ENCODE data around the gene TMEM14B.

The TMEM14B gene

GRCh38 chr6:10759312-10759839, 11.8 kb downstream of the TMEM14B start:
- ATAC-seq: peak; percentile 86
- no peak for TF ChIP-seq ZFP30 (CRISPR knock-in tag; IDR thresholded peaks at IDR 0.05)
- peak; percentile 10; the same call in 1 of the 2 replicates for TF ChIP-seq ISL1 (CRISPR knock-in tag; IDR thresholded peaks at IDR 0.05)
- no peak for TF ChIP-seq PATZ1 (CRISPR knock-in tag; IDR thresholded peaks at IDR 0.05; ENCODE audit: borderline replicate concordance)

- peak; percentile 70 for ATAC-seq
- no peak for TF ChIP-seq ZFP30 (CRISPR knock-in tag; IDR thresholded peaks at IDR 0.05)
- TF ChIP-seq ZNF8 (CRISPR knock-in tag; IDR thresholded peaks at IDR 0.05): no peak
- TF ChIP-seq POU6F1 (CRISPR knock-in tag; IDR thresholded peaks at IDR 0.05; ENCODE audit: borderline replicate concordance, low read depth): no peak
- no peak for TF ChIP-seq PPARA (CRISPR knock-in tag; IDR thresholded peaks at IDR 0.05; ENCODE audit: borderline replicate concordance)
- TF ChIP-seq TOX (CRISPR knock-in tag; IDR thresholded peaks at IDR 0.05; ENCODE audit: borderline replicate concordance): no peak
- TF ChIP-seq ZFP3 (CRISPR knock-in tag; IDR thresholded peaks at IDR 0.05): no peak
- no peak for TF ChIP-seq CREB5 (CRISPR knock-in tag; IDR thresholded peaks at IDR 0.05; ENCODE audit: low read depth)
- TF ChIP-seq ISL1 (CRISPR knock-in tag; IDR thresholded peaks at IDR 0.05): no peak
- no peak for TF ChIP-seq ZNF70 (CRISPR knock-in tag; IDR thresholded peaks at IDR 0.05)
- no peak for TF ChIP-seq ZC3H10 (CRISPR knock-in tag; IDR thresholded peaks at IDR 0.05)
- no peak for TF ChIP-seq SNAI2 (CRISPR knock-in tag; IDR thresholded peaks at IDR 0.05)
- TF ChIP-seq ESRRG (CRISPR knock-in tag; IDR thresholded peaks at IDR 0.05): no peak
- no peak for TF ChIP-seq ZNF565 (CRISPR knock-in tag; conservative IDR thresholded peaks at IDR 0.05; ENCODE audit: low read depth)
- TF ChIP-seq RARB (CRISPR knock-in tag; IDR thresholded peaks at IDR 0.05): no peak
- no peak for TF ChIP-seq PATZ1 (CRISPR knock-in tag; IDR thresholded peaks at IDR 0.05; ENCODE audit: borderline replicate concordance)
- TF ChIP-seq CSDC2 (CRISPR knock-in tag; IDR thresholded peaks at IDR 0.05): no peak
- no peak for TF ChIP-seq ARNTL (CRISPR knock-in tag; IDR thresholded peaks at IDR 0.05; ENCODE audit: borderline replicate concordance, low read depth)
- no peak for TF ChIP-seq TCF4 (CRISPR knock-in tag; IDR thresholded peaks at IDR 0.05; ENCODE audit: borderline replicate concordance)
- no peak for TF ChIP-seq OSR1 (CRISPR knock-in tag; IDR thresholded peaks at IDR 0.05)
- no peak for TF ChIP-seq GLIS3 (CRISPR knock-in tag; IDR thresholded peaks at IDR 0.05)
Observed at GRCh38 chr6:10759884-10760329, 12.3 kb downstream of the TMEM14B start.

- TF ChIP-seq TOX (CRISPR knock-in tag; IDR thresholded peaks at IDR 0.05; ENCODE audit: borderline replicate concordance) (no peak), ISL1 (CRISPR knock-in tag; IDR thresholded peaks at IDR 0.05) (no peak), OSR1 (CRISPR knock-in tag; IDR thresholded peaks at IDR 0.05) (no peak), CSDC2 (CRISPR knock-in tag; IDR thresholded peaks at IDR 0.05) (no peak), PATZ1 (CRISPR knock-in tag; IDR thresholded peaks at IDR 0.05; ENCODE audit: borderline replicate concordance) (no peak), TSHZ2 (CRISPR knock-in tag; IDR thresholded peaks at IDR 0.05) (no peak), ZFP3 (CRISPR knock-in tag; IDR thresholded peaks at IDR 0.05) (no peak), GLIS3 (CRISPR knock-in tag; IDR thresholded peaks at IDR 0.05) (no peak), ESRRG (CRISPR knock-in tag; IDR thresholded peaks at IDR 0.05) (no peak), TCF4 (CRISPR knock-in tag; IDR thresholded peaks at IDR 0.05; ENCODE audit: borderline replicate concordance) (no peak), ZFP30 (CRISPR knock-in tag; IDR thresholded peaks at IDR 0.05) (no peak), PPARA (CRISPR knock-in tag; IDR thresholded peaks at IDR 0.05; ENCODE audit: borderline replicate concordance) (no peak), ZC3H10 (CRISPR knock-in tag; IDR thresholded peaks at IDR 0.05) (no peak), SNAI2 (CRISPR knock-in tag; IDR thresholded peaks at IDR 0.05) (no peak), ZNF8 (CRISPR knock-in tag; IDR thresholded peaks at IDR 0.05) (no peak), CSRNP3 (CRISPR knock-in tag; IDR thresholded peaks at IDR 0.05) (no peak)
- ATAC-seq: no peak
Observed at GRCh38 chr6:10763006-10763405, 15.4 kb downstream of the TMEM14B start.
